Measurements from ENCODE around the gene RSPH4A.

DNA sequence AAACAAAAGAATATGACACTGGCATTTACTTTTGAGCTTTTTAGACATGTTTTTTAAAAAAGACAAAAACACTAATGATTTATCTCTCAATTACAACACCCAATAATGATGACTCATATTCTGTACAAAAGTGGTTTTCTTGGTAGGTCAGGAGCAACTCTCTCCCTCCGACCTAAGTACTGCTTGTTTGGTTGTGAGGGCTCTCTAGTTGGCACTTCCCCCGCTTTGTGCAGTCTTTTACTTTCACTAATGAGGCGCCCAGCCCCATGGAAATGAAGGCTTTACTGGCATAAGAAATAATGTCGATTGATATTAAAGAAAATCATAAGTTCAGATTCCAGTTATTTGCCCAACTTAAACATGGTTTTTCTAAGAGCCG, 66.0 kb downstream of the RSPH4A start:
- no peak for TF ChIP-seq EZH2 (IDR thresholded peaks at IDR 0.05; ENCODE audit: borderline replicate concordance, low read depth, low read length, severe bottlenecking)
- TF ChIP-seq, protein P1, sequence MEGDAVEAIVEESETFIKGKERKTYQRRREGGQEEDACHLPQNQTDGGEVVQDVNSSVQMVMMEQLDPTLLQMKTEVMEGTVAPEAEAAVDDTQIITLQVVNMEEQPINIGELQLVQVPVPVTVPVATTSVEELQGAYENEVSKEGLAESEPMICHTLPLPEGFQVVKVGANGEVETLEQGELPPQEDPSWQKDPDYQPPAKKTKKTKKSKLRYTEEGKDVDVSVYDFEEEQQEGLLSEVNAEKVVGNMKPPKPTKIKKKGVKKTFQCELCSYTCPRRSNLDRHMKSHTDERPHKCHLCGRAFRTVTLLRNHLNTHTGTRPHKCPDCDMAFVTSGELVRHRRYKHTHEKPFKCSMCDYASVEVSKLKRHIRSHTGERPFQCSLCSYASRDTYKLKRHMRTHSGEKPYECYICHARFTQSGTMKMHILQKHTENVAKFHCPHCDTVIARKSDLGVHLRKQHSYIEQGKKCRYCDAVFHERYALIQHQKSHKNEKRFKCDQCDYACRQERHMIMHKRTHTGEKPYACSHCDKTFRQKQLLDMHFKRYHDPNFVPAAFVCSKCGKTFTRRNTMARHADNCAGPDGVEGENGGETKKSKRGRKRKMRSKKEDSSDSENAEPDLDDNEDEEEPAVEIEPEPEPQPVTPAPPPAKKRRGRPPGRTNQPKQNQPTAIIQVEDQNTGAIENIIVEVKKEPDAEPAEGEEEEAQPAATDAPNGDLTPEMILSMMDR (IDR thresholded peaks at IDR 0.05; ENCODE audit: extremely low read depth in 1 of 2, insufficient read depth in 1 of 2, low read depth in 1 of 2, low read length in 2 of 2): no peak
- TF ChIP-seq POLR2AphosphoS5 (IDR thresholded peaks at IDR 0.05; ENCODE audit: insufficient read depth, low read depth, low read length): no peak
- TF ChIP-seq POLR2A (IDR thresholded peaks at IDR 0.05; ENCODE audit: low read depth, low read length): no peak
- no peak for TF ChIP-seq MYC (IDR thresholded peaks at IDR 0.05; ENCODE audit: low read depth, low read length)
- peak; percentile 31 for TF ChIP-seq JUN (IDR thresholded peaks at IDR 0.05; ENCODE audit: borderline replicate concordance, insufficient read depth, insufficient read length, low read depth)
- TF ChIP-seq, protein P2, sequence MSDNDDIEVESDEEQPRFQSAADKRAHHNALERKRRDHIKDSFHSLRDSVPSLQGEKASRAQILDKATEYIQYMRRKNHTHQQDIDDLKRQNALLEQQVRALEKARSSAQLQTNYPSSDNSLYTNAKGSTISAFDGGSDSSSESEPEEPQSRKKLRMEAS (IDR thresholded peaks at IDR 0.05; ENCODE audit: insufficient read depth, insufficient read length): no peak
- no peak for TF ChIP-seq GATA2 (IDR thresholded peaks at IDR 0.05; ENCODE audit: insufficient read depth, insufficient read length, low read depth, low read length)
- no peak for TF ChIP-seq FOS (IDR thresholded peaks at IDR 0.05; ENCODE audit: borderline replicate concordance, insufficient read depth, low read length)
